H1 (cell line): ENCODE results near the gene SKAP1. TPM values are rescaled to one million over a fixed set of nuclear protein-coding genes. Genes with fewer than 3 reads are reported as not detected.

ENCODE experiments used
- CTCF ChIA-PET: fragments of 300-600 bp; sonication (Branson Sonifier 250); formaldehyde crosslinking; loops from one replicate; lab custom pipeline; 2021; ENCODE audit not compliant: partially characterized antibody; lab: Charles Lee
- POLR2A ChIA-PET: fragments of 300-600 bp; sonication (Branson Sonifier 250); formaldehyde crosslinking; loops from one replicate; lab custom pipeline; 2021; ENCODE audit warnings: inconsistent platforms; ENCODE audit not compliant: partially characterized antibody; lab: Charles Lee
- DNase-seq, 2 experiments: peaks; one replicate each; pipeline versions ENCODE4 v3.0.0 to v3.0.0-alpha.2; 2010 to 2022; ENCODE audit warnings: low spot score in 2 of 2, low read depth in 1 of 2, mixed read lengths in 1 of 2
- FAIRE-seq: peaks from 2 replicates; lab custom pipeline; 2011; peaks lifted over from hg19 to GRCh38; lab: Jason Lieb, UNC
- H2AFZ ChIP-seq: 2 replicates; pipeline ENCODE4 v1.8.1; 2012; ENCODE audit warnings: low read length, inconsistent platforms
- H2AK5ac ChIP-seq: 2 replicates; pipeline ENCODE4 v1.6.1; 2013; ENCODE audit warnings: low read depth, low read length
- H2BK120ac ChIP-seq: replicated peaks from 2 replicates; pipeline ENCODE3; 2013; ENCODE audit warnings: low read depth, low read length, inconsistent platforms
- H2BK12ac ChIP-seq: 2 replicates; pipeline ENCODE4 v1.6.1; 2013; ENCODE audit warnings: low read depth, low read length
- H2BK15ac ChIP-seq: 2 replicates; pipeline ENCODE4 v1.6.1; 2013; ENCODE audit warnings: low read length
- H2BK20ac ChIP-seq: 2 replicates; pipeline ENCODE4 v1.6.1; 2013; ENCODE audit warnings: low read length
- H2BK5ac ChIP-seq: 2 replicates; pipeline ENCODE4 v1.6.1; 2013; ENCODE audit warnings: low read depth, low read length
- H3K14ac ChIP-seq: 2 replicates; pipeline ENCODE4 v1.6.1; 2013; ENCODE audit warnings: inconsistent platforms; ENCODE audit not compliant: insufficient read length
- H3K18ac ChIP-seq: 2 replicates; pipeline ENCODE4 v1.6.1; 2013; ENCODE audit warnings: low read length; ENCODE audit errors: extremely low read depth
- H3K23ac ChIP-seq: 2 replicates; pipeline ENCODE4 v1.6.1; 2013; ENCODE audit warnings: inconsistent platforms; ENCODE audit not compliant: insufficient read length
- H3K23me2 ChIP-seq: 2 replicates; pipeline ENCODE4 v1.6.1; 2013; ENCODE audit warnings: low read depth, low read length
- H3K27ac ChIP-seq: 2 replicates; pipeline ENCODE4 v1.6.1; 2011; ENCODE audit warnings: low read depth, low read length, inconsistent platforms
- H3K27me3 ChIP-seq, 4 experiments: replicated peaks in 1 of 4; 1 replicate in 1 of 4; 2 replicates in 3 of 4; pipeline versions ENCODE4 v1.6.1 to v1.8.1; 2011 to 2013; ENCODE audit warnings: low read length in 3 of 4, mild to moderate bottlenecking in 3 of 4, inconsistent platforms in 2 of 4, mixed read lengths in 2 of 4, moderate library complexity in 1 of 4; ENCODE audit not compliant: control insufficient read depth in 3 of 4, insufficient read depth in 3 of 4; ENCODE audit errors: extremely low read depth in 1 of 4
- H3K36me3 ChIP-seq, 4 experiments: 2 replicates each; pipeline versions ENCODE4 v1.6.1 to v1.8.1; 2011 to 2013; ENCODE audit warnings: mild to moderate bottlenecking in 4 of 4, low read length in 3 of 4, moderate library complexity in 2 of 4, control low read depth in 1 of 4, inconsistent platforms in 1 of 4; ENCODE audit not compliant: insufficient read depth in 4 of 4, control insufficient read depth in 2 of 4
- H3K4ac ChIP-seq: replicated peaks from 2 replicates; pipeline ENCODE3; 2013; ENCODE audit warnings: low read length, low read depth, mixed read lengths, inconsistent platforms; ENCODE audit not compliant: insufficient read length
- H3K4me1 ChIP-seq, 4 experiments: replicated peaks in 1 of 4; 1 replicate in 1 of 4; 2 replicates in 3 of 4; pipeline versions ENCODE4 v1.6.1 to v1.8.1; 2011 to 2013; ENCODE audit warnings: low read length in 3 of 4, inconsistent platforms in 2 of 4, mixed read lengths in 1 of 4; ENCODE audit not compliant: insufficient read depth in 4 of 4, control insufficient read depth in 3 of 4
- H3K4me2 ChIP-seq, 2 experiments: 2 replicates each; pipeline versions ENCODE4 v1.6.1 to v1.8.1; 2011 to 2013; ENCODE audit warnings: low read depth in 2 of 2, low read length in 2 of 2, control low read depth in 1 of 2, inconsistent platforms in 1 of 2, mild to moderate bottlenecking in 1 of 2; ENCODE audit not compliant: insufficient read depth in 1 of 2
- H3K4me3 ChIP-seq, 4 experiments: fragments of 200-600, 300-600 bp in 1 of 4; sonication (generic), shearing (Covaris generic), sonication (Bioruptor Twin) in 1 of 4; 2 replicates each; pipeline versions ENCODE4 v1.5.1 to v1.8.1; 2011 to 2016; ENCODE audit warnings: low read length in 4 of 4, low read depth in 3 of 4, control low read depth in 2 of 4, inconsistent platforms in 2 of 4, mild to moderate bottlenecking in 2 of 4, mixed read lengths in 1 of 4, moderate library complexity in 1 of 4; ENCODE audit not compliant: insufficient read depth in 2 of 4; ENCODE audit errors: extremely low read depth in 1 of 4
- H3K56ac ChIP-seq: replicated peaks from 2 replicates; pipeline ENCODE3; 2013; ENCODE audit warnings: low read depth, mild to moderate bottlenecking, mixed read lengths, low read length, inconsistent platforms; ENCODE audit not compliant: insufficient read length
- H3K79me1 ChIP-seq: 2 replicates; pipeline ENCODE4 v1.6.1; 2013; ENCODE audit warnings: low read depth, low read length, control low read depth
- H3K79me2 ChIP-seq, 2 experiments: 2 replicates each; pipeline versions ENCODE4 v1.6.1 to v1.8.1; 2012 to 2013; ENCODE audit warnings: low read length in 2 of 2, mild to moderate bottlenecking in 2 of 2, inconsistent platforms in 1 of 2; ENCODE audit not compliant: insufficient read depth in 2 of 2, control insufficient read depth in 1 of 2
- H3K9ac ChIP-seq, 4 experiments: replicated peaks in 1 of 4; 1 replicate in 1 of 4; 2 replicates in 3 of 4; pipeline versions ENCODE4 v1.6.1 to v1.8.1; 2011 to 2013; ENCODE audit warnings: low read depth in 3 of 4, low read length in 3 of 4, control low read depth in 2 of 4, mild to moderate bottlenecking in 2 of 4, moderate library complexity in 2 of 4, inconsistent platforms in 1 of 4; ENCODE audit errors: extremely low read depth in 1 of 4
- H3K9me3 ChIP-seq, 2 experiments: 2 replicates each; pipeline versions ENCODE4 v1.6.1 to v1.8.1; 2012 to 2013; ENCODE audit warnings: mild to moderate bottlenecking in 2 of 2, moderate library complexity in 2 of 2, control low read depth in 1 of 2, inconsistent platforms in 1 of 2, low read depth in 1 of 2, low read length in 1 of 2, mixed read lengths in 1 of 2; ENCODE audit not compliant: insufficient read depth in 2 of 2
- H4K20me1 ChIP-seq, 2 experiments: replicated peaks in 1 of 2; 2 replicates each; pipeline versions ENCODE3 to v1.8.1; 2011 to 2013; ENCODE audit warnings: inconsistent platforms in 2 of 2, low read length in 2 of 2, mild to moderate bottlenecking in 1 of 2; ENCODE audit not compliant: insufficient read depth in 2 of 2, control insufficient read depth in 1 of 2
- H4K5ac ChIP-seq: 2 replicates; pipeline ENCODE4 v1.6.1; 2013; ENCODE audit warnings: low read length, low read depth, mixed read lengths, inconsistent platforms; ENCODE audit not compliant: insufficient read length
- H4K8ac ChIP-seq: 2 replicates; pipeline ENCODE4 v1.8.0; 2013; ENCODE audit warnings: mild to moderate bottlenecking, moderate library complexity, low read length, inconsistent platforms; ENCODE audit not compliant: insufficient read depth; ENCODE audit errors: extremely low read depth
- H4K91ac ChIP-seq: replicated peaks from 2 replicates; pipeline ENCODE3; 2013; ENCODE audit warnings: low read length, mixed read lengths, inconsistent platforms; ENCODE audit not compliant: insufficient read length
- E2F6 ChIP-seq: IDR thresholded peaks from 2 replicates; pipeline ENCODE4 v1.6.1; 2012; ENCODE audit warnings: inconsistent platforms
- TAF7 ChIP-seq: optimal IDR thresholded peaks from 2 replicates; pipeline ENCODE3; 2011; ENCODE audit warnings: low read depth, mild to moderate bottlenecking, inconsistent platforms, low read length, moderate library complexity, borderline replicate concordance
- WGBS, 2 experiments: shearing (Covaris generic) in 1 of 2; methylation state at CpG; one replicate each; pipeline versions ENCODE4 v1.1.6 to v1.1.7; 2013 to 2015; ENCODE audit warnings: low lambda C conversion rate in 2 of 2, mixed read lengths in 2 of 2, inconsistent platforms in 1 of 2, low coverage in 1 of 2, missing lambda C conversion rate in 1 of 2; ENCODE audit not compliant: insufficient replicate concordance in 2 of 2, insufficient coverage in 1 of 2, insufficient read length in 1 of 2; ENCODE audit errors: extremely low coverage in 1 of 2, missing lambda C conversion rate in 1 of 2; 5-methylcytosine and 5-hydroxymethylcytosine counted together
- polyA plus RNA-seq, 7 experiments: library from polyadenylated mRNA; depleted of rRNA in 3 of 7; stranded (reverse) in 5 of 7; unstranded in 2 of 7; fragments of >200 nt in 5 of 7; fragments of 200-250 nt in 2 of 7; gene quantifications; 1 replicate in 5 of 7; 2 replicates in 1 of 7; 4 replicates in 1 of 7; pipeline versions ENCODE4 v1.2.1 to v1.2.3, GENCODE V29; 2011 to 2013; ENCODE audit warnings: missing spikeins in 2 of 7, mixed read lengths in 2 of 7
- total RNA-seq: library from RNA; stranded (reverse); fragmentation: NEBNext Ultra II Directional; extraction: Animal tissue kit (Norgen Biotek cat#: 25700); gene quantifications from 2 replicates; pipeline ENCODE4 v1.2.1, GENCODE V29; 2021

SKAP1 gene
- total and polyA plus RNA-seq, 2 of the 8 experiments (the other 6 are each of a cell fraction or from before 2014, with no cell fraction given): not detected

- Histone ChIP-seq H3K4ac (no peak overlapping the region), H2BK15ac (no peak overlapping the region), H3K4me2 (no peak overlapping the region), H2BK120ac (no peak overlapping the region), H3K27me3 (no peaks in the 10 kb centered on the region; a peak in 1 of 7 replicates), H3K14ac (no peak overlapping the region), H3K56ac (no peak overlapping the region), H3K27ac (no peak overlapping the region), H4K91ac (no peak overlapping the region), H4K20me1 (no peaks in the 10 kb centered on the region), H3K9ac (no peak overlapping the region), H2BK20ac (no peak overlapping the region), H3K79me1 (no peaks in the 10 kb centered on the region), H3K18ac (no peak overlapping the region), H2BK5ac (no peak overlapping the region), H4K8ac (no peak overlapping the region), H3K9me3 (no peaks in the 10 kb centered on the region), H3K4me1 (peaks cover 0 to 5% (median 1%) of the 10 kb centered on the region in 4 experiments; a peak in 2 of 7 replicates), H3K79me2 (no peaks in the 10 kb centered on the region), H2BK12ac (no peak overlapping the region), H3K4me3 (no peak overlapping the region), H3K23me2 (no peaks in the 10 kb centered on the region), H4K5ac (no peak overlapping the region), H3K36me3 (no peaks in the 10 kb centered on the region), H2AFZ (no peak overlapping the region), H2AK5ac (no peak overlapping the region), H3K23ac (no peak overlapping the region)
- ChIA-PET CTCF (interaction anchor here (1.6 to 2.2 kb wide), 3 partner anchors 9 to 76 kb away, joined by 6 to 8 read pairs (median 7); no protein-coding TSS in a partner anchor), POLR2A (no interaction called here)
- no peak for DNase-seq
- no peak for TF ChIP-seq TAF7
- TF ChIP-seq E2F6: no peak
- no peak for FAIRE-seq
- 80% methylated on average over 8 of the region's 8 CpGs; no CpG with 5 or more reads in 1 of the 2 experiments for WGBS, 2 experiments
Observed at GRCh38 chr17:48144231-48144630, 285.8 kb downstream of the SKAP1 start.
